Astrocyte (in vitro differentiated cells and primary cell): ENCODE data around the gene CIPC.

ENCODE experiments used
- EZH2 ChIP-seq: IDR thresholded peaks from 2 replicates; pipeline ENCODE4 v1.6.1; 2012; ENCODE audit warnings: mild to moderate bottlenecking, low read length, inconsistent platforms; ENCODE audit not compliant: insufficient read depth
- TF ChIP-seq, protein P1 (sequence below): IDR thresholded peaks from 2 replicates; pipeline ENCODE4 v1.5.1; 2011; ENCODE audit warnings: low read depth, mild to moderate bottlenecking, inconsistent platforms, low read length, moderate library complexity; ENCODE audit not compliant: insufficient read depth

DNA sequence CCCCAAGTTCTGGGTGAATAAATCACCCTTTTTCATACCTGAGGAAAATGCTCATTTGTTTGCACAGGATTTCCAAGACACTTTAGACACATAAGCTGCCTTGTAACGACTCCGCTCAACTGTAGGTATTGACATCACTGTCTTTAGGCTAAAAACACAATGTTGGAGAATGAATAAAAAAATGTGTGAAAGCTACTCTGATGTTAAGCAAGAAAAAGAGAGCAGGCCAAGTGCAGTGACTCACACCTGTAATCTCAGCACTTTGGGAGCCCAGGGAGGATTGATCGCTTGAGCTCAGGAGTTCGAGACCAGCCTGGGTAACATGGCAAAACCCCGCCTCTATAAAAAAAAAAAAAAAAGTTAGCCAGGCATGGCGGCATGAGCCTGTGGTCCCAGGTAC, 11.1 kb upstream of the CIPC start:
- TF ChIP-seq, protein P1, sequence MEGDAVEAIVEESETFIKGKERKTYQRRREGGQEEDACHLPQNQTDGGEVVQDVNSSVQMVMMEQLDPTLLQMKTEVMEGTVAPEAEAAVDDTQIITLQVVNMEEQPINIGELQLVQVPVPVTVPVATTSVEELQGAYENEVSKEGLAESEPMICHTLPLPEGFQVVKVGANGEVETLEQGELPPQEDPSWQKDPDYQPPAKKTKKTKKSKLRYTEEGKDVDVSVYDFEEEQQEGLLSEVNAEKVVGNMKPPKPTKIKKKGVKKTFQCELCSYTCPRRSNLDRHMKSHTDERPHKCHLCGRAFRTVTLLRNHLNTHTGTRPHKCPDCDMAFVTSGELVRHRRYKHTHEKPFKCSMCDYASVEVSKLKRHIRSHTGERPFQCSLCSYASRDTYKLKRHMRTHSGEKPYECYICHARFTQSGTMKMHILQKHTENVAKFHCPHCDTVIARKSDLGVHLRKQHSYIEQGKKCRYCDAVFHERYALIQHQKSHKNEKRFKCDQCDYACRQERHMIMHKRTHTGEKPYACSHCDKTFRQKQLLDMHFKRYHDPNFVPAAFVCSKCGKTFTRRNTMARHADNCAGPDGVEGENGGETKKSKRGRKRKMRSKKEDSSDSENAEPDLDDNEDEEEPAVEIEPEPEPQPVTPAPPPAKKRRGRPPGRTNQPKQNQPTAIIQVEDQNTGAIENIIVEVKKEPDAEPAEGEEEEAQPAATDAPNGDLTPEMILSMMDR, result no peak
- no peak for TF ChIP-seq EZH2
